Peyer's patch (tissue), 4 donors: ENCODE results near the gene TRERF1.

Experiments
- POLR2A ChIP-seq, 2 donors: fragments of 450-650 bp; IDR thresholded peaks; one replicate each; pipeline ENCODE4 v1.5.1; 2017; ENCODE audit warnings: antibody characterized with exemption in 2 of 2, mild to moderate bottlenecking in 2 of 2, moderate library complexity in 2 of 2
- TF ChIP-seq, protein P1 (sequence below), 6 experiments: fragments of 450-650 bp in 4 of 6; fragments of 200-600 bp in 2 of 6; sonication (generic) in 1 of 6; IDR thresholded peaks; one replicate each; pipeline ENCODE4 v1.5.1; 2017 to 2019; ENCODE audit warnings: antibody characterized with exemption in 6 of 6, mild to moderate bottlenecking in 3 of 6, moderate library complexity in 1 of 6

DNA sequence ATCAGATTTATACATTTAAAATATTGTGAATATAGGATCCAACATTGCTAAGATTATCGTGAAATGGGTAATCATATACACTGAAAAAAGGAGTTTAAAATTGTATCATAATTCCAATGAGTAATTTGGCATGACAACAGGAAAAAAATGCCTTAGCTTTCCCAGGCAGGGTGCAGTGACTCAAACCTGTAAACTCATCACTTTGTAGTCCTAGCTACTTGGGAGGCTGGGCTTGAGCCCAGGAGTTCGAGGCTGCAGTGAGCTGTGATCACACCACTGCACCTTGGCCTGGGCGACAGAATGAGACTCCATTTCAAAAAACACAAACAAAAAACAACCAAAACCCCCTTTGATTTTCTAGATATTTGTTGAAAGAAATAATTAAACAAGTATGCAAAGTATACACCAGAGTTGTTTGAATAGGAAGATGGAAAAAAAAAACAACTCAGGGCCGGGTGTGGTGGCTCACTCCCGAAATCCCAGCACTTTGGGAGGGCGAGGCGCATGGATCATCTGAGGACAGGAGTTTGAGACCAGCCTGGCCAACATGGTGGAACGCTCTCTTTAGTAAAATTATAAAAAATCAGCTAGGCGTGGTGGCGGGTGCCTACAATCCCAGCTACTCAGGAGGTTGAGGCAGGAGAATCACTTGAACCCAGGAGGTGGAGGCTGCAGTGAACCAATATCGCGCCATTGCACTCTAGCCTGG is 98.7 kb downstream of the TRERF1 start:
- TF ChIP-seq, protein P1, sequence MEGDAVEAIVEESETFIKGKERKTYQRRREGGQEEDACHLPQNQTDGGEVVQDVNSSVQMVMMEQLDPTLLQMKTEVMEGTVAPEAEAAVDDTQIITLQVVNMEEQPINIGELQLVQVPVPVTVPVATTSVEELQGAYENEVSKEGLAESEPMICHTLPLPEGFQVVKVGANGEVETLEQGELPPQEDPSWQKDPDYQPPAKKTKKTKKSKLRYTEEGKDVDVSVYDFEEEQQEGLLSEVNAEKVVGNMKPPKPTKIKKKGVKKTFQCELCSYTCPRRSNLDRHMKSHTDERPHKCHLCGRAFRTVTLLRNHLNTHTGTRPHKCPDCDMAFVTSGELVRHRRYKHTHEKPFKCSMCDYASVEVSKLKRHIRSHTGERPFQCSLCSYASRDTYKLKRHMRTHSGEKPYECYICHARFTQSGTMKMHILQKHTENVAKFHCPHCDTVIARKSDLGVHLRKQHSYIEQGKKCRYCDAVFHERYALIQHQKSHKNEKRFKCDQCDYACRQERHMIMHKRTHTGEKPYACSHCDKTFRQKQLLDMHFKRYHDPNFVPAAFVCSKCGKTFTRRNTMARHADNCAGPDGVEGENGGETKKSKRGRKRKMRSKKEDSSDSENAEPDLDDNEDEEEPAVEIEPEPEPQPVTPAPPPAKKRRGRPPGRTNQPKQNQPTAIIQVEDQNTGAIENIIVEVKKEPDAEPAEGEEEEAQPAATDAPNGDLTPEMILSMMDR (IDR thresholded peaks at IDR 0.05), result no peak
- no peak for TF ChIP-seq POLR2A (IDR thresholded peaks at IDR 0.05)
